ENCODE data around the gene RGL3.
"Not testable (repeated sequence)": the region's sequence is repeated elsewhere in the genome, so short reads cannot be mapped to it uniquely, and the experiment has no call there.

The RGL3 gene

DNA sequence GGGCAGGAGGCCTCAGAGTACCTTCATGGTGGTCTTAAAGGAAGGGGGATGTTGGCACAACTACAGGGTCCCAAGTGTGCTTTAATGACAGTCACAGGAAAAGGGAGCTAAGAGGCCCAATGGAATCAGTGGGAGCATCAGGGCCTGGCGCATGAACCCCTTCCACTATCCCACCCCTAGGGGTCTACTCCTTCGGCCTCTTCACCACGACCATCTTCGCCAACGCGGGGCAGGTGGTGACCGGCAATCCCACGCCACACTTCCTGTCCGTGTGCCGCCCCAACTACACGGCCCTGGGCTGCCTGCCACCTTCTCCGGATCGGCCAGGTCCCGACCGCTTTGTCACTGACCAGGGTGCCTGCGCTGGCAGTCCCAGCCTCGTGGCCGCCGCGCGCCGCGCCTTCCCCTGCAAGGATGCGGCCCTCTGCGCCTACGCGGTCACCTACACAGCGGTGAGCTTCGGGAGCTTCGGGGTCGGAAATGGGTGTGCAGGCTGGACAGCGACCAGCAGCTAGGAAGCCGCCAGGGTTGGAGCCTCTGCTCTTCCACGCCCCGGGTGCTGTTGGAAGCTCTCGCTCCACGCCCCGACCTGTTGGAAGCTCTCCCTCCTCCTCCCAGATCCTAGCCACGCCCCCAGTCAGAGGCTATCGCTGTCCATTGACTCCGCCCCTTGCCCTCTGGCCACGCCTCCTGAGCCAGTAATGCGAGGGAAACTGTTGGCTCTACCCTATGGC, 57.9 kb downstream of the RGL3 start:
- peak; percentile 77 to 90 for DNase-seq
- no peak for TF ChIP-seq POLR2A (IDR thresholded peaks at IDR 0.05; ENCODE audit: low read length)
- TF ChIP-seq GATA1 (IDR thresholded peaks at IDR 0.05; ENCODE audit: low read depth, low read length), result no peak

- no peak for DNase-seq
- TF ChIP-seq GATA1 (IDR thresholded peaks at IDR 0.05; ENCODE audit: low read depth, low read length) (no peak), POLR2A (IDR thresholded peaks at IDR 0.05; ENCODE audit: low read length) (no peak)
These were observed 59.7 kb downstream of the RGL3 start for GRCh38 chr19:11359421-11359820.

GRCh38 chr19:11356676-11357550, 62.2 kb downstream of the RGL3 start:
- no peak for DNase-seq
- TF ChIP-seq POLR2A (IDR thresholded peaks at IDR 0.05; ENCODE audit: low read length) (no peak), GATA1 (IDR thresholded peaks at IDR 0.05; ENCODE audit: low read depth, low read length) (no peak)

DNA sequence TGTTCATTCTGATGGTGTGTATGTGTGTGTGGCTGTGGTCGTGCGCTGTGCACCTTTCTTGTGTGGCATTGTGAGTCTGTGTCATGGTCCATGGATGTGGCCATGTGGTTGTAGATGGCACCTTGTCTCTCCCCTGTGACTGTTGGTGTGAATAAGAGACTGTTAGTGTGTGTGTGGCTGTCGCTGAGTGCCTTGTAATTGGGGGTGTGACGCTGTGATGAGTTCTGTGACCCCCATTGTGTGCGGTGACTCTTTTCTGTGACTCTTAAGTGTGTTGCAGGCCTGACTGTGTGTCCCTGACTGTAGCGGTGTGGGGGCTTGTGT, 63.1 kb downstream of the RGL3 start:
- TF ChIP-seq GATA1 (IDR thresholded peaks at IDR 0.05; ENCODE audit: low read depth, low read length) (no peak), POLR2A (IDR thresholded peaks at IDR 0.05; ENCODE audit: low read length) (no peak)
- DNase-seq, result no peak

DNA sequence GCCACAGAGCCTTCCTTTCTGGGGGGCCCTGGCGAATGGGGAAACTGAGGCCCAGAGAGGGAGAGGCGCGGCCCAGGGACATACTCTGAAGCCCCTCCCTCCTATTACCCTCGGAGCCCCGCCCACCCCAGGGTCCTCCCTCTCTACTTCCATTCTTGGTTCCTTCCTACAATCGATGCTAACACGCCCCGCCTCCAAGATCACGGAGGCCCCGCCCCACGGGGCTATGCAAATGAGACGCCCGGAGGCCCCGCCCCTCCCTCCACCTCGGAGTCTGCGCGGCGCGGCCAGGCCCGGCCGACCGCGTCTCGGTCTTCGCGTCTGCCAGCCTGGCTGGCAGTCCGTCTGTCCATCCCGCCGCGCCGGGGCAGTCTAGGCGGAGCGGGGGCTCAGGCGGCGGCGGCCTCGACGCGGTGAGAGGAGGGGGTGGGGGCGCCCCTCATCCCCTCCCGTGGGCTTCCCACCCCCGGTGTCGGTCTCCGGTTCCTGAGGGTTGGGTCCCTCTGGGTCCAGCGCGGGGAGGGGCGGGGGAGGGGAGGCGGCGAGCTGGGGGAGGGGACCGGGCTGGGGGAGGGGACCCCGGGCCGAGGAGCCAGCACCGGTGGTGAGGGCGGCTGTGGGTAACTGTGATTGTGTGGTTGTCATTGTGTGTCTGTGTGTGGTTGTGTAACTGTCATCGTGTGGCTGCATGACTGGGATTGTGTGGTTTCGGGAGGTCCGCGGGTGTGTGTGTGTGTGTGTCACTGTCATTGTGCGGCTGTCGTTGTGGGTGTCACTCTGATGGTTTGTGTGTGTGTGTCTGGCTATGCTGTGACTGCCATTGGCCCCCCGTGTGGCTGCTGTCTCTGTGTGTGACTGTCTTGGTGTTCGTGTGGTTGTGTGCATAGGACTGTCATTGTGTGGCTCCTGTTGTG, 63.7 kb downstream of the RGL3 start, which contains the start of gene PLPPR2:
Gene PLPPR2 (plus strand): TSS at position 273 of the 914 bp plus-strand sequence. CDS start 2,242 bp downstream, outside the sequence.
- peak; percentile 80 to 81 for DNase-seq
- peak; percentile 2 for TF ChIP-seq POLR2A (IDR thresholded peaks at IDR 0.05; ENCODE audit: low read length)
- TF ChIP-seq GATA1 (IDR thresholded peaks at IDR 0.05; ENCODE audit: low read depth, low read length), result no peak

GRCh38 chr19:11354102-11354501, 65.0 kb downstream of the RGL3 start:
- DNase-seq, result not testable (repeated sequence)

DNA sequence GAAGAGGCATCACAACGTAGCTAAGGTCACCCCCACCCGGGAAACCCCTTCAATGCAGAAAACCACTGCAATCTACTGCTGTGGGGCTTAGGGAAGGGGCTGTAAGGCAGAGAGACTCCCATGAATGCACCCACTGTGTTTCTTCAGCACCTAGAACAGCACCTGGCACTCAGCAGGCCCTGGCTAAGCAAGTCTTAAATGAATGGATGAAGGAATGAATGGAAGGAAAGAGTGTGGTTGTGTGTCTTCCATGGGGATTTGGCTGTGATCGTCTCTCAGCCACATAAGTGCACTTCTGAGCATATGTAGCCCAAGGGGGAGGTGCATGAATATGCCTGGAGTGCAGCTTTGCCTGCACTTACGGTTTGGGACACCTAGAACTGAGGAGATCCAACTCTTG, 69.9 kb downstream of the RGL3 start:
- TF ChIP-seq POLR2A (IDR thresholded peaks at IDR 0.05; ENCODE audit: low read length) (no peak), GATA1 (IDR thresholded peaks at IDR 0.05; ENCODE audit: low read depth, low read length) (no peak)
- DNase-seq, result no peak

DNA sequence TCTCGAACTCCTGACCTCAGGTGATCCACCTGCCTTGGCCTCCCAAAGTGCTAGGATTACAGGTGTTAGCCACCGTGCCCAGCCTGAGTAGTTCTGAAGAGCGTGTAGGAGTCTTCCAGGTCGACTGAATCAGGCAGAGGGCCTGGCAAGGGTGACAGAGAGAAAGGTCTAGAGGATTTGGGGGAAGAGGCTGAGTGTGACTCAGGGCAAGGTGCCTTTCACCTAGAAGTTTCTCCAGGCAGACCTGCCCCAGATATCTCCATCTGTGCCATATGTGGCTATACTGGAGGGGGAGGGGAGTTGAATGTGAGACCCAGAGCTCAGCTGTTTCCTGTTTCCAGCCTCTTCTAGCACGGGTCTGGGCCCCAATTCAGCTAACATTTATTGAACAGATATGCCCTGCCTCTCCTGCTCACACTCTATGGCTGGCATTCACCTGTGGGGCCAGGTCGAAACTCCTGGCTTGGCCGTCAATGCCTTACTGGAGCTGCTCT, 71.5 kb downstream of the RGL3 start:
- DNase-seq, result no peak
- no peak for TF ChIP-seq GATA1 (IDR thresholded peaks at IDR 0.05; ENCODE audit: low read depth, low read length)
- no peak for TF ChIP-seq POLR2A (IDR thresholded peaks at IDR 0.05; ENCODE audit: low read length)

- TF ChIP-seq GATA1 (IDR thresholded peaks at IDR 0.05; ENCODE audit: low read depth, low read length) (no peak), POLR2A (IDR thresholded peaks at IDR 0.05; ENCODE audit: low read length) (peak; percentile 51)
- DNase-seq, result peak; percentile 97 to 98
These were observed 72.8 kb downstream of the RGL3 start, which contains the start of the genes CCDC159 and TMEM205 for GRCh38 chr19:11346104-11346940. Gene CCDC159, plus strand, starts transcription at chr19:11346519. Its CDS starts 88 bp downstream, at chr19:11346607. Gene TMEM205, minus strand, starts transcription at chr19:11346268. Its CDS starts 649 bp downstream, at chr19:11345619.

DNA sequence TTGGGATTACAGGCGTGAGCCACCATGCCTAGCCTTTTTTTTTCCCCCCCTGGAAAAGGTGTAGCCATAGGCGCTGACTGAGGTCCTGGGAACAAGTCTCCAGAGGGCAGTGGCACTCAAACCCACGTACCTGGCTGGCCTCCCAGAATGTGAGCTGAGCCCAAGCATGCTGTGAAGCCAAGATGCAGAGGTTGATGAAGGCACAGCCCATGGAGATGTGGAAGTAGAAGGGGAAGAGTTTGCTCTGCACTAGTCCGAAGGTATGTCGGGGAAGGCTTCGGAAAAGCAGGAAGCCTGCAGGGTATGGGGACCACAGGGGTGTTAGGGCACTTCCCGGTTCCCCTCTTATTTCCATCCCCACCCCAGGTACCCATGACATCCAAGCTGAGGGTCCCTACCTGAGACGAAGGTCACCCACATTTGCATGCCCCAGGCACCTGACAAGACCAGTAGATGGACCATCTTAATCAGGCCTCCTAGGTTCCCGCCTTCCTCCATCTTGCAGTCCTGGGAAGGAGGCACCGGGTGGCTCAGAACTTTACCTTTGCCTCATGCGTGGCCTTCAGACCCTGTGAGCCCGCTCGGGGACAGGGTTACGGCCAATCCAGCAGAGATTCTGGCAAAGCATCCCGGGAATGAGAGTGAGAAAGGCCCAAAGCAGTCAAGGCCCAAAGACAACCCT, 73.9 kb downstream of the RGL3 start:
- no peak for DNase-seq
- TF ChIP-seq GATA1 (IDR thresholded peaks at IDR 0.05; ENCODE audit: low read depth, low read length) (no peak), POLR2A (IDR thresholded peaks at IDR 0.05; ENCODE audit: low read length) (no peak)
